Bronchial smooth muscle cell (primary cell): ENCODE data around the gene CENATAC. TPM values are rescaled to one million over a fixed set of nuclear protein-coding genes. Genes with fewer than 3 reads are reported as not detected.

Experiments
- total RNA-seq: library from RNA; depleted of rRNA; stranded (reverse); fragments of >200 nt; gene quantifications from 2 replicates; pipeline ENCODE4 v1.2.1, GENCODE V29; 2014

CENATAC gene, protein sequence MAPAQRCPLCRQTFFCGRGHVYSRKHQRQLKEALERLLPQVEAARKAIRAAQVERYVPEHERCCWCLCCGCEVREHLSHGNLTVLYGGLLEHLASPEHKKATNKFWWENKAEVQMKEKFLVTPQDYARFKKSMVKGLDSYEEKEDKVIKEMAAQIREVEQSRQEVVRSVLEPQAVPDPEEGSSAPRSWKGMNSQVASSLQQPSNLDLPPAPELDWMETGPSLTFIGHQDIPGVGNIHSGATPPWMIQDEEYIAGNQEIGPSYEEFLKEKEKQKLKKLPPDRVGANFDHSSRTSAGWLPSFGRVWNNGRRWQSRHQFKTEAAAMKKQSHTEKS
- 18.2 and 21.3 TPM in 2 replicates for total RNA-seq

GRCh38 chr11:118997627-118998387 is at the start of gene CENATAC:
Gene CENATAC (plus strand): TSS chr11:118998138. CDS start chr11:118998198, 60 bp downstream.

DNA sequence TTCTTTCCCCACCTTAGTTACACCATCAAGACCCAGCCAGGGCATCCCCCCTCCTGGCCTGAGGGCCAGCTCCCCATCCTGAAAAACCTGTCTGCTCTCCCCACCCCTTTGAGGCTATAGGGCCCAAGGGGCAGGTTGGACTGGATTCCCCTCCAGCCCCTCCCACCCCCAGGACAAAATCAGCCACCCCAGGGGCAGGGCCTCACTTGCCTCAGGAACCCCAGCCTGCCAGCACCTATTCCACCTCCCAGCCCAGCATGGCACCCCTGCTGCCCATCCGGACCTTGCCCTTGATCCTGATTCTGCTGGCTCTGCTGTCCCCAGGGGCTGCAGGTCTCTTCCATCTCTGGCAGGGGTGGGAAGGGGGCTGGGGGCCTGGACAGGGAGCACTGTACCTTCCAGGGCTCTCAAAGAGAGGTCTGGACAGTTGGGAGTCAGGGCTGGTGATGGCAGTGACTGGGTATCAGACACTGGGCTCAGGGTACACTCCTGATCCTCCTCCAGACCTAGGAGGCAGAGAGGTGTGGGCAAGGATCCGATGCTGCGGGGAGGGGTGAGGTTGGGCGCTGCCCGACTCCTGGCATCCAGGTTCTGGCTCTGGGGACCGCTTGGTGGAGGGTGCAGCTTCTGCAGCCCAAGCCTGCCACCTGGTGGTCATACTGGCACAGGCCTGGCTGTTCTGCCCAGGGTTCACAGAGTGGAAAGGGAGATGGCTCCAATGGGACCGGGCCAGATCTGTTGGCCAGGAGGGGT is 41.7 kb upstream of the CENATAC start, which contains the start of gene UPK2:
TSS of gene UPK2 (plus strand) at position 205 of the 753 bp plus-strand sequence. CDS start at position 258, 53 bp downstream.

GRCh38 chr11:118971646-118972045 is 26.3 kb upstream of the CENATAC start, which contains the start of gene FOXR1:
Gene FOXR1 (plus strand): TSS chr11:118971761. CDS start chr11:118971932, 171 bp downstream.

GRCh38 chr11:119018074-119018938 is 20.4 kb downstream of the CENATAC start, which contains the start of the genes RPS25 and TRAPPC4:
Gene RPS25 (minus strand): TSS chr11:119018343. CDS start chr11:119018284, 59 bp downstream.
Gene TRAPPC4 (plus strand): TSS chr11:119018766. CDS start chr11:119018796, 30 bp downstream.

DNA sequence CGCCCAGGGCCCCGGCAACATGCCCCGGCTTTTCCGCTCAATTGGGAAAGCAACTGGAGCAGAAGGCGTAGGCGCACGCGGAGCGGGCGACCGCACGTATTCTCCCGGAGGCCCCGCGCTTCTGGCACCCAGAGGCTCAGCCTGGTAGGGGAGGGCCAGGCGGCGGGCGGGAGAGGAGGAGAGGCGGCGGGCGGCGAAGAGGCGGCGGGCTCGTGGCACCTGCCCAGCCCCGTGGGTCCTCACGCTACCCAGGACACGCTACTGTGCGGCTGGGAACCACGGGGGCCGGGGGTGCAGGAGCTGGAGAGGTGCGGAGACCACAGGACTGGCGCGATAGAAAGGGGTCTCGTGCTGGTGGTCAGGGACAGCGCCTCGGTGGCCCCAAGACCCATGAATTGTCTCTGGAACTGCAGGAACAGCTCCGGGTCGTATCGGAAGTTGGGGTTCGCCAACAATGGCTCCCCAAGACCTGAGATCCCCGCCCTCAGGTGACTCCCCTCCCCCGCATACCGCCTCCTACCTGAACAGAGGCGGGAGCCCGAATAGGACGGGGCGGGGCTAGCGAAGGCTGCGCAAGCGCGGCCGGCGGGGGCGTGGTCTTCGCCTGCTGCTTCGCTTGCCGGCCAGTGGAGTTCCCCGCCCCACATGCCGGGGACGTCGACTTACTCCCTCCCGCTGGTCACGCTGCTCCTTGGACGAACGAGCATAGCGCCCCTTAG is 32.5 kb downstream of the CENATAC start, which contains the start of gene SLC37A4:
TSS of gene SLC37A4 (minus strand) at position 549 of the 719 bp plus-strand sequence.

GRCh38 chr11:119057000-119057769 is 59.2 kb downstream of the CENATAC start, which contains the start of gene HYOU1:
Gene HYOU1 (minus strand): TSS chr11:119057205. CDS start chr11:119056160, 1,045 bp downstream.

Other genes starting within 250 kb of the CENATAC start
- gene DDX6, start 207.0 kb upstream of the CENATAC start, total RNA-seq, result 112 and 125 TPM in 2 replicates
- not detected in 2 replicates for gene CXCR5, start 114.2 kb upstream of the CENATAC start, total RNA-seq
- 12.2 and 18.1 TPM in 2 replicates for gene BCL9L, start 72.2 kb upstream of the CENATAC start, total RNA-seq
- not detected in 2 replicates for gene UPK2, start 41.8 kb upstream of the CENATAC start, total RNA-seq
- gene FOXR1, start 26.4 kb upstream of the CENATAC start, total RNA-seq, result not detected in 2 replicates
- 484 and 692 TPM in 2 replicates for gene RPS25, start 20.2 kb downstream of the CENATAC start, total RNA-seq
- gene TRAPPC4, start 20.6 kb downstream of the CENATAC start, total RNA-seq, result 85.0 and 98.2 TPM in 2 replicates
- gene SLC37A4, start 32.7 kb downstream of the CENATAC start, total RNA-seq, result 5.1 and 6.8 TPM in 2 replicates
- gene HYOU1, start 59.1 kb downstream of the CENATAC start, total RNA-seq, result 48.1 and 52.4 TPM in 2 replicates
- 36.7 and 45.2 TPM in 2 replicates for gene VPS11, start 69.7 kb downstream of the CENATAC start, total RNA-seq
- 3.2 and 5.4 TPM in 2 replicates for gene HMBS, start 86.7 kb downstream of the CENATAC start, total RNA-seq
- gene DPAGT1, start 103.7 kb downstream of the CENATAC start, total RNA-seq, result 7.6 and 8.9 TPM in 2 replicates
- 1.7 and 1.9 TPM in 2 replicates for gene C2CD2L, start 109.2 kb downstream of the CENATAC start, total RNA-seq
- 13.7 and 14.6 TPM in 2 replicates for gene HINFP, start 123.4 kb downstream of the CENATAC start, total RNA-seq
- 0.09 and 0.16 TPM in 2 replicates for gene ABCG4, start 150.9 kb downstream of the CENATAC start, total RNA-seq
- gene NLRX1, start 170.6 kb downstream of the CENATAC start, total RNA-seq, result 10.3 and 12.5 TPM in 2 replicates
- gene NHERF4, start 187.3 kb downstream of the CENATAC start, total RNA-seq, result not detected in 2 replicates
- gene CBL, start 208.2 kb downstream of the CENATAC start, total RNA-seq, result 2.4 and 3.5 TPM in 2 replicates